Astrocyte of the cerebellum (primary cell): Measurements from ENCODE around the gene NPNT.
"Not testable (repeated sequence)": the region's sequence is repeated elsewhere in the genome, so short reads cannot be mapped to it uniquely, and the experiment has no call there.

Experiments
- DNase-seq: peaks from one replicate; pipeline ENCODE4 v3.0.0-alpha.2; 2011; ENCODE audit warnings: low read depth
- H3K4me3 ChIP-seq: 2 replicates; pipeline ENCODE4 v1.5.1; 2011; ENCODE audit warnings: mild to moderate bottlenecking, low read depth, low read length, moderate library complexity
- in situ Hi-C: cut with HindIII; loops from 2 replicates; pipeline ENCODE4 v1.10.0; 2017; ENCODE audit warnings: low sequenced_read_pairs
- TF ChIP-seq, protein P1 (sequence below): IDR thresholded peaks from 2 replicates; pipeline ENCODE4 v1.5.1; 2012; ENCODE audit warnings: low read length, low read depth, moderate library complexity, mild to moderate bottlenecking; ENCODE audit errors: missing control alignments

NPNT gene, protein sequence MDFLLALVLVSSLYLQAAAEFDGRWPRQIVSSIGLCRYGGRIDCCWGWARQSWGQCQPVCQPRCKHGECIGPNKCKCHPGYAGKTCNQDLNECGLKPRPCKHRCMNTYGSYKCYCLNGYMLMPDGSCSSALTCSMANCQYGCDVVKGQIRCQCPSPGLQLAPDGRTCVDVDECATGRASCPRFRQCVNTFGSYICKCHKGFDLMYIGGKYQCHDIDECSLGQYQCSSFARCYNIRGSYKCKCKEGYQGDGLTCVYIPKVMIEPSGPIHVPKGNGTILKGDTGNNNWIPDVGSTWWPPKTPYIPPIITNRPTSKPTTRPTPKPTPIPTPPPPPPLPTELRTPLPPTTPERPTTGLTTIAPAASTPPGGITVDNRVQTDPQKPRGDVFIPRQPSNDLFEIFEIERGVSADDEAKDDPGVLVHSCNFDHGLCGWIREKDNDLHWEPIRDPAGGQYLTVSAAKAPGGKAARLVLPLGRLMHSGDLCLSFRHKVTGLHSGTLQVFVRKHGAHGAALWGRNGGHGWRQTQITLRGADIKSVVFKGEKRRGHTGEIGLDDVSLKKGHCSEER

DNA sequence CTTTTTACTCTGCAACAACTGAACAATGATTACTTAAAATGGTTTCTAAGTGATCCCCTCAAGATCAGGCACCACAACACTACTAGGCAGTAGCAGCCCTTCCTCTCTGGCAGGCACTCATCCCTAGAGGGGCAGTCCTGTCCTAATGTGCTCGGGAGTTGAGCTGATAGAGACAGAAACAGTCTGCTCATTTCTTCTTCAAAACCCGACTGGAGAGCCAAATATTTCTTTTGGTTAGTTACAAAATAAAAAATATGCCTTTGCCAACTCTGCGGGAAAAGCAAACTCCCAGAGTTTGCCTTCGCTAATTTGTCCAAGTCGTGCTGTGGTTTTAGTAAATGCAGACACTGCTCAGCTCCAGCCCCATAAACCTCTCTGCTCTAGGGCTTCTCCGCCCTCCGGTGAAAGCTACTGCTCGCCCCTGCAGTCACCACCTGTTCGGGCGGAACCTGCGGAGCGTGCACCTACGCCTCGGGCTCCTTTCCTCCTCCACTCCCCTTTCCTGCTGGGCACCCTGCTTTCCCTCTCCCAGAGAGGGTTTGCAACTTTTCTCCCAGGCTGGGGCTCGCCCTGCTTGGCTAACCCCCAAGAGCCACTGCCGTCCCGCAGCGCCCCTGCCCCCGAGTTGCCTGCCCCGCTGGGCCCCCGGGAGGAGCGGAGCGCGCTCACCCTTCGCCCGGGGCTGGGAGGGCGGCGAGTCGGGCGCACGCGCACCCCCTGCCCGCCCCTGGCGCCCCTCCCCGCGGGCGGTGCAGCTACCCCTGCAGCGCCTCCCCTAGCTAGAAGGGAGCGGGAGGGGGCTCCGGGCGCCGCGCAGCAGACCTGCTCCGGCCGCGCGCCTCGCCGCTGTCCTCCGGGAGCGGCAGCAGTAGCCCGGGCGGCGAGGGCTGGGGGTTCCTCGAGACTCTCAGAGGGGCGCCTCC is at the start of gene NPNT:
Gene NPNT, plus strand, starts transcription at position 812 of the 923 bp plus-strand sequence. CDS start 182 bp downstream, outside the sequence.
- TF ChIP-seq, protein P1, sequence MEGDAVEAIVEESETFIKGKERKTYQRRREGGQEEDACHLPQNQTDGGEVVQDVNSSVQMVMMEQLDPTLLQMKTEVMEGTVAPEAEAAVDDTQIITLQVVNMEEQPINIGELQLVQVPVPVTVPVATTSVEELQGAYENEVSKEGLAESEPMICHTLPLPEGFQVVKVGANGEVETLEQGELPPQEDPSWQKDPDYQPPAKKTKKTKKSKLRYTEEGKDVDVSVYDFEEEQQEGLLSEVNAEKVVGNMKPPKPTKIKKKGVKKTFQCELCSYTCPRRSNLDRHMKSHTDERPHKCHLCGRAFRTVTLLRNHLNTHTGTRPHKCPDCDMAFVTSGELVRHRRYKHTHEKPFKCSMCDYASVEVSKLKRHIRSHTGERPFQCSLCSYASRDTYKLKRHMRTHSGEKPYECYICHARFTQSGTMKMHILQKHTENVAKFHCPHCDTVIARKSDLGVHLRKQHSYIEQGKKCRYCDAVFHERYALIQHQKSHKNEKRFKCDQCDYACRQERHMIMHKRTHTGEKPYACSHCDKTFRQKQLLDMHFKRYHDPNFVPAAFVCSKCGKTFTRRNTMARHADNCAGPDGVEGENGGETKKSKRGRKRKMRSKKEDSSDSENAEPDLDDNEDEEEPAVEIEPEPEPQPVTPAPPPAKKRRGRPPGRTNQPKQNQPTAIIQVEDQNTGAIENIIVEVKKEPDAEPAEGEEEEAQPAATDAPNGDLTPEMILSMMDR: no peak
- peak; percentile 60 for DNase-seq
- in situ Hi-C loops: no loop called here
- peak within 1 kb of the TSS; percentile 38 for H3K4me3 ChIP-seq

- H3K4me3 ChIP-seq: no peak overlapping the region
- in situ Hi-C loops: no loop called here
- TF ChIP-seq, protein P1: no peak
- no peak for DNase-seq
These were observed 49.7 kb upstream of the NPNT start for GRCh38 chr4:105845559-105845958.

DNA sequence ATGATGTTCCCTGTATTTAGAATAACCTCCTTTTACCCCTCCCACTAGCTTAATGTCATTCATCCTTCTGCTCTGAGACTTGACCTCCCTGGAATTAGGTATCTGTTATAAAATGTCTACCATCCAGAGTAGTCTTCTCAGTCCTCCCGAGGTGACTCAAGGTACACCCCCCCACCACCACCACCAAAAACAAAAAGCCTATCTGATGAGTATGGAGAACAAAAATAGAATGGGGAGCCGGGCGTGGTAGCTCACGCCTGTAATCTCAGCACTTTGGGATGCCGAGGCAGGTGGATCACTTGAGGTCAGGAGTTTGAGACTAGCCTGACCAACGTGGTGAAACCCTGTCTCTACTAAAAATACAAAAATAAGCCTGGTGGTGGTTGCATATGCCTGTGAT is 46.9 kb upstream of the NPNT start:
- in situ Hi-C loops, H3K4me3 ChIP-seq, DNase-seq: not testable (repeated sequence)

GRCh38 chr4:105851196-105851595 is 44.1 kb upstream of the NPNT start:
- in situ Hi-C loops: no loop called here
- DNase-seq: no peak
- no peak overlapping the region for H3K4me3 ChIP-seq
- TF ChIP-seq, protein P1: no peak

GRCh38 chr4:105852230-105852629 is 43.0 kb upstream of the NPNT start:
- DNase-seq, in situ Hi-C loops, H3K4me3 ChIP-seq: not testable (repeated sequence)

DNA sequence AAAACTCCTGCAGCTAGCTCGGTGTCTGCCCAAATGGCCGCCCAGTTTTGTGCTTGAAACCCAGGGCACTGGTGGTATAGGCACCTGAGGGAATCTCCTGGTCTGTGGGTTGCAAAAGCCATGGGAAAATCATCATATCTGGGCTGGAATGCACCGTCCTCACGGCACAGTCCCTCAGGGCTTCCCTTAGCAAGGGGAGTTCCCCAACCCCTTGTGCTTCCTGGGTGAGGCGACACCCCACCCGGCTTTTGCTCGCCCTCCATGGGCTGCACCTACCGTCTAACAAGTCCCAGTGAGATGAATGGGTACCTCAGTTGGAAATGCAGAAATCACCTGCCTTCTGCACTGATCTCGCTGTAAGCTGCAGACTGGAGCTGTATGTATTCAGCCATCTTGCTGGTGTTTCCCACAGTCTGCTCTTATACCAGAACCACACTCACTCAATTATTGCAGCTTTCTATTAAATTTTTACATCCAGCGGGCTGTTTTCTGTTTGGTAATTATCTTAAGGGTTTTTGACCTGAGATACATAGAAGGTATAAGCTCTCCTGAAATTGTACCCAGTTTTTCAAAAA is 36.7 kb upstream of the NPNT start:
- in situ Hi-C loops: no loop called here
- TF ChIP-seq, protein P1: no peak
- no peak overlapping the region for H3K4me3 ChIP-seq
- no peak for DNase-seq

GRCh38 chr4:105859233-105859632 is 36.0 kb upstream of the NPNT start:
- in situ Hi-C loops: no loop called here
- H3K4me3 ChIP-seq: no peak overlapping the region
- TF ChIP-seq, protein P1: no peak
- peak; percentile 16 for DNase-seq
